DMS53 treated with DMSO at 0.1 percent for 48 hours (cell line): ENCODE results near the gene RAI1.
A peak's percentile ranks its signal among the peaks of the same experiment; 100 is the strongest.
"Not testable (repeated sequence)": the region's sequence is repeated elsewhere in the genome, so short reads cannot be mapped to it uniquely, and the experiment has no call there.

ENCODE experiments used
- DNase-seq: peaks from one replicate; lab custom pipeline; 2025; ENCODE audit not compliant: unreplicated experiment; lab: John Stamatoyannopoulos, UW

RAI1 gene

DNA sequence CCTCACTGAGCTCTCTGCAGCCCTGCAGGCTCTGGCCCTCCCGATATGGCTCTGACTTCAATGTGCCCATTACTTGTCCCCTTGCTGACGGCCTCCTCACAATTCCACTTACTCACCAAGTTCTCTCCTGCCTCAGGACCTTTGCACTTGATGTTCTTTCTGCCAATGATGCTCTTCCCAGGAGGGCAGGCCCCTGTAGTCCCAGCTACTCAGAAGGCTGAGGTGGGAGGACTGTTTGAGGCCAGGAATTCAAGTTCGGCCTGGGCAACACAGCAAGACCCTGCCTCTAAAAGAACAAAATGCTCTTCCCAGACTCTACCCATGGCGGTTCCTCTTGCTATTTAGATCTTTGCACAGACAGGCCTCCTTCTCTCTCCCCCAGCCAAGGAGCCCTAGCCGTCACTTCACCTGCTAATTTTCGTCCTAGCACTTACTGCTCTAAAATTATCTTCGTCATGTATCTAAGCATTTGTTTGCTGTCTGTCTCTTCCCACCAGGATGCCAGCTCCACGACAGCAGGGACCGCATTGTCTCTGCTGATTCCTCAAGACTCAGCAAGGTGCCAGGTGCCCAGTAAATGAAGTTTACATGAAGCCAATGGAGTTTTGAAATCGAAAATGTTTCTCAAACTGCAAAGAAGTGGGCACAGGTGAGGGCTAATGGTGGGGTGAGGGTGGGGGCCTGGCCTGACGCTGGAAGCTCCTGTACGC lies 626 bp upstream of the RAI1 start:
- DNase-seq: no peak

DNA sequence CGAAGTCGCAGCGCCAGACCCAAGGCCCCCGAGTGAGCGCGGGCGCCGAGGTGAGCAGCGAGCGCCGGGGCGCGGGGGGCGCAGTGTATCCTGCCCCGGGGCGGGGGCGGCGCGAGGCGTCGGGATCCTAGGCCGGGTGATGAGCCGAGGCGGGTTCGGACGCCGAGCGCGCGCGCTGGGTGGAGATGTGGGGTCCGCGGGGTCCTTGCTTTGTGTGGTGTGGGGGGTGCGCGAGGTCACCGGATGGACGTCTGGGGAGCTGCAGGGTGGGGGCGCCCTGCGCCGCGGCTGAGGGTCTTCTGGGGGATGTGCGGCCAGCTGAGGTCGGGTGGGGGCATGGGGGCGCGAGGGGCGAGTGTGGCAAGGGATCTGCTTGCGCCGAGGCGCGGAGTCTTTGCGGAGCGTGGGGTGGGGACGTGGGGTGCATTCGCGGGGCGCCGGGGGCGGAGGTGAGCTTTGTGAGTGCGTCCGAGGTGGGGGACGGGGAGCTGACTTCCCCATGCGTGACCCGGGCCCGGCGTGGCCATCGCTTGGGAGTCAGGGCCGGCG lies 560 bp downstream of the RAI1 start:
- DNase-seq: no peak

- DNase-seq: no peak
These were observed 1.1 kb downstream of the RAI1 start for GRCh38 chr17:17682293-17682736.

DNA sequence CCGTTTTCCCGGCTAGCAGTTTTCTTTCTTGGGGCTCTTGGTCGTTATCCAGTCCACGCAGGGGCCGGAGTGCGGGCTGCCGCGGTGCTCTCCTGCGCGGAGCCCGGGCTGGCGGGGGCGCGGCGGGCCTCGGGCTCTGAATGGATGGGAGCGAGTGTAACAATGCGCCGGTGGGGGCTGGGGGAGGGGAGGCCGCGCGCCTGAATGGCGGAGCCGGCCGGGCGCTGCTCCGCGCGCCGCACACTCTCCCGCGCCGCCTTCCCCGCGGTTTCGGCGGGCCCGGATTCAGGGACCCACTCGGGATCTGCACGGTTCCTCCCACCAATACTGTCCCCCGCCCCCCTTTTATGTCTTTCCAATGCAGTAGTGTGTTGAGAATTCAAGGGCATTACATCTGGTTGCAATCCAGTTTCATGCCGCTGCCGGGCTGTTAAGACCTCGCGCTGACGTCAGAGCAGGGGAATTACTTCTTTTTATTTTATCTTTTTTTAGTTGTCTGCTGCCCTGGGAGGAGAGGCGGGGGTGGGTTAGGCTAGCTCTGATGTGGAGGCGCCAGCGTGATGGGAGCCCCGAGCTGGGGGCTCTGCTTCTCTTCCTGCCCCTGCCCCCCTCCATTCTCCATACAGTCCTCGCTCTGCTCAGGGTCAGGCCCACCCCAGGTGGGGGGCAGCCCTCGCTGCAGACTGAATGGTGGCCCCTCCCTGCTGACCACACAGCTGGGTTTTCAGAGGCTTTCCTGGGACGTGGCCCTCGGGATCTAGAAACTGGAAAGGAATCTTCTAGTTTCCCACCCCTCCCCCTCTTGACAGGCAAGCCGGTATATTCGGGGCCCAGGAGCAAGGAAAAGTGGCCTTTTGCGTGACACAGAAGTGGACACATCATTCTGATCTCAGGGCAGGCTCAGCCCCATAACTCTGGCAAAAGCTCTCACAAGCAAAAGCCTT lies 1.8 kb downstream of the RAI1 start:
- peak; percentile 6 for DNase-seq

DNA sequence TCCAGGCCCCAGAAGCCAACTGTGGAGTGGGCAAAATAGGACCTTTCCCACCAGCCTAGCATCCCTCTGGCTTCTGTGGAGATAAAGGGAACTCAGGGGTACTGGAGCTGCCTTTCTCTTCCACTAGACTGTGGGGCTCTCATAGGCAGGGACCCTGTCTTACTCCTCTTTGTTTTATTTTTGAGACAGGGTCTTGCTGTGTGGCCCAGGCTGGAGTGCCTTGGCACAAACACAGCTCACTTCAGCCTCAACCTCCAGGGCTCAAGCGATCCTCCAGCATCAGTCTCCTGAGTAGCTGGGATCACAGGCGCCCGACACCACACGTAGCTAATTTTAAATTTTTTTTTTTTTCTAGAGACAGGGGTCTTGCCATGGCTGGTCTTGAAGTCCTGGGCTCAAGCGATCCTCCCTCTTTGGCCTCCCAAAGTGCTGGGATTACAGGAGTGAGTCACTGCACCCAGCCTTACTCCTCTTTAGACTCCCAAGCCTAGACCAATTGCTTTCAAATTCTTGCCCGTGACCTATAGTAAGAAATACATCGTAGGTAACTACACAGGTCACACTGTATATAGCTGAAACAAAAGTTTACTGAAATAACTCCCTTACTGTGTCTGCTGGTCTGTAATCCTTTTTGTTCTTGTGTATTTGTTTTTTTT lies 2.6 kb downstream of the RAI1 start:
- no peak for DNase-seq

GRCh38 chr17:17684906-17685774 lies 3.9 kb downstream of the RAI1 start:
- DNase-seq: peak; percentile 38

DNA sequence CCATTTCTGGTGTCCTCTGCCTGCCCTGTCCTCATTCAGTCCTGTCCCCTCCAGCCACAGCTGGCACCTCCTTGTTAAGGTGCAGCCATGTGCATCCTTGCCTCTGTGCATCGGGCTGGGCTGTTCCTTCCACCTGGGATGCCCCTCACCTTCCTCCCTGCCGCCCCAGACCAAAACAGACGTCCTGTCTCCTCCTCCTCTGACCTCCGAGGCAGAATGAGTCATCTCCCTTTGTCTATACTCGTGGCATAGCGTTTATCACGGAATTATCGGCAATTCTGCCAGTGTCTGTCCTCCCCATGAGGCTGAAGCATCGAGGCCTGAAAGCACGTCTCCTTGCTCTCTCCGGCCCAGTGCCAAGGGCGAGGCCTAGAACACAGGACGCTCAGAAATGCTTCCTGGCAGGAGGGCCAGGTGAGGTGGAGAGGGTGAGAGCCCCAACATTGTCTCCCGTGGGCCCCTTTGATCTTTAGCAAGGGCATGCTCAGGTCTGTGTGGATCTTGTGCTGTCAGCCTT lies 4.6 kb downstream of the RAI1 start:
- DNase-seq: peak; percentile 62

- no peak for DNase-seq
These were observed 8.1 kb downstream of the RAI1 start for GRCh38 chr17:17689312-17689711.

GRCh38 chr17:17690233-17690632 lies 9.0 kb downstream of the RAI1 start:
- not testable (repeated sequence) for DNase-seq

DNA sequence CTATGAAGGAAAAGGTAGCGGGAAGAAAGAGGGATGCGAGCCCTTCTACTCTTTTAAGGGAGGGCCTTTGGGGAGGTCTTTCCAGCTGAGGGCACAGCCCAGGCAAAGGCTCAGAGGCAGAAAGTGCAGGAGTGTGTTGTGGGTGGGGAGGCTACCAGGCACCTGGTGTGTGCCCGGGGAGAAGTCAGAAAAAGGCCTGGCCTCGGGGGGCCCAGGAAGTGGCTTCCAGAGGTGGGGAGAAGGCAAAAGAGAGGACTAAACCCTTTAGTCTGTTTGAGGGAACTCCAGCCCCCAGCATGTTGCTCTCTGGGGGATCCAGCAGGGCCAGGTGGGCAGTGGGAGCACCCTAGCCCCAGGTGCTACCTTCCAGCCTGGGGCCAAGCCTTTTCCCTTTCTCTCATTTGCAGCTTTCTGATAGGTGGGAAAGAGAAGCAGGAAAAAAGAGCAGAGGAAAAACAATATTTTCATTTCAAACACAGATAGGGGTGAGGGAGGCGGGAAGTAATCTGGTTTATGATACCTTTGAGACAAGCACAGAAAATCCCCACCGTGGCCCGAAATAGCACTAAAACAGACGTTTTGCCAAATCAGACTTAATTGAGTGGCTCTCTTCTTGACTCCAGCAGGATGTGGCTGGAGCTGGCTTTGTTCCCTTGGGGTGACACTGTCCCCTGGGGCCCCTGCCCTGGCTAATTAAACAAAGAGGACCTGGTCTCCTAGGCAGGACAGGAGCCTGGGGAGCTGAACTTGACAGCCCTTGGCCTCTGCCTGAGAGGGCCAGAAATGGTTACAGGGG lies 10.4 kb downstream of the RAI1 start:
- no peak for DNase-seq

GRCh38 chr17:17692353-17693252 lies 11.3 kb downstream of the RAI1 start:
- no peak for DNase-seq

DNA sequence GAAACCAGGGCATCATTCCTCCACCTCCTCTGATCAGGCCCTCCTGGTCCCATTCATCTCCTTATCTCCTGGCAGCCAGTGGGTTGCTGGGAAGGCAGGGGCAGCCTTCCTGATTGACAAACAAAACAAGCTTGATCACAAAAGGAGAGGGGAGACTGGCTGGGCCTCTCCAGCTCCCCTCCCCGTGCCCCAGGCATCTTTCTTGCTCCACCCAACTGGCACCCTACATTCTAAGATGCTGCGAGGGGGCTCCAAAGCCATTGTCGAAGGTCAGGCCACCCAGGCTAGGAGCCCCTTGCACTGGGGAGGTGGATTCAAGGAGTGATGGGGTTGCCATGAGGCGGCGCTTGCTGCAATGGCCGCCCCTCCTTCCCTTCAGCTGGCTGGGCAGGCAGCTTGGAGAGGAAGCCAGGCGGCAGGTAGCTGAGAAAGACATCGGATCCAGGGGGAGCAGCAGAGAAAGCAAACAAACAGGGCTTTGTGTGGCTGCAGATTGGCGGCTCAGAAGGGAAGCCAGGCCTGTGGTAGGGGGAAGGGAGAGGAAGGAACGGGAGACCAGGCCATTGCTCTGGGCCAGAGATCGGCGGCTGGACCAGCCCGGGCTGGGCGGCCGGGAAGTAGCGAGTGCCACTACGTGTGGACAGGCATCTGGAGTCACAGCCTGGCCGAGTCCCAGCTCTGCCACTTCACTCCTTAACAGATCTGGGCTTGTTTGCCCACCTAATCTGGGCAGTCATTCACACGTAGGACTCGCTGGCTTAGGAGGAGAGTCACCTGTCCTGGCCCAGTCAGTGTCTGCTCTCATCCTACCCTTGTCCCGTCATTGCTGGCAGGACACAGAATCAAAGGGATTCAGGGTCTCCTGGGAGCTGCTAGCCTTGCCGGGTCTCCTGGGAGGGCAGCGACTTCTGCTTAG lies 12.3 kb downstream of the RAI1 start:
- DNase-seq: peak; percentile 81

- peak; percentile 6 for DNase-seq
These were observed 13.2 kb downstream of the RAI1 start for GRCh38 chr17:17694169-17695081.

DNA sequence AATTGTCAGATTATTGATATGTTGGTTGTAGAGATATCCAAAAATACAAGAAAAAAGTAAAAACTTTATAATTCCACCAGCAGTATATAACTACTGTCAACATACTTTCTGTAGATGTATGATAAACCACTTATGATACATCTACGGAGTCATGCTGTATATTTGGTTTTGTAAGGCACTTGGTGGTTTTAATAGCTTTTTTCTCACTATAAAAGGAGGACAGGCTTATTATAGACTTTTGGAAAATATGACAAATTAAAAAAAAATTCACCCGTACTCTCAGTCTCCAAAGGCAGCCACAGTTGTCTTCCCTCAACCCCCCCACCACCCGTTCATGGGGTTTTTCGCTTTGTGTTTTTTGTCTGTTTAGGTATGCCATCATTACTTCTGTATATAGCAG lies 14.8 kb downstream of the RAI1 start:
- DNase-seq: no peak

- DNase-seq: no peak
These were observed 15.8 kb downstream of the RAI1 start for GRCh38 chr17:17696882-17697633.
